ENCODE data around the gene CEMP1.

The CEMP1 gene

DNA sequence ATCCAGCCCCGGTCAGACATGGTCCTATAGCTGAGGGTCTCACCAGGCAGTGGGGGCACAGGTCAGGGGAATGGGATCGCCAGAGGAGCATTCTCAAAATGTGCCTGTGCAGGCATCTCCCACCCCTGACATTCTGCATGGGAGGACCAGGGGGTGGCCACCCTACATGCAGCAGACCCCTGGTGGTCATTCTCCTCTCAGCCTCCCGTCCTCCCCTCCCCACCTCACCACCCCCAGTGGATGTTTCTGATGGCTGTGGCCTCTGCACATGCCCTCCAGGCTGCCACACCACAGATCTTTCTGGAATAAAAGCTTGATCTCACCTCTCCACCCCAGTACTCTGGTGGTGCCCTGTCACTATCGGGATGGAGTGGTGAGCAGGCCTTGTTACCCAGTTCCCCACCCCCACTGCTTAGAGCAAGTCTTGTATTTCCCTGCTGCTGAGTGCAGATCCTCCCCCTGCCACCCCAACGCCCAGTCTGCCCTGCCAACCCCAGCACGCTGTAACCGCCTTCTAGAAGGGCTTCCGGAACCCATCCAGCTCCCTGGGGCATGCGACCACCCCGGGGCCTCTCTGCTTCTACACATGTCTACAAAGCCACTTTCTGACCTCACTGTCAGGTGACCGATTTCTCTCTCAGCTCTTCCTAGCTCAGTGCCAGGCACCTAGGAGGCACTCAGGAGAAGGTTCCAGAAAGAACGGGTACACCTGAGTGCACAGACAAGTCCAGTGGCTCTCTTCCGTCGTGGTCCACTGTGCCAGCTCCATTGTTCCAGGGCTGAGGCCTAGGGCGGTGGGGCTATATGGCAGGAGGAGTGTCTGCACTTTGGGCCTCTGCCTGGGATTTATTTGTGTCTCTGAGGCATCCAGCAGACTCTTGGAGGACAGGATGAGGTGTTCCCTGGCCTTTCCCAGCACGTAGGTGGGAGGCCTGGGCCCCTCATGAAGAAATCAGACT lies 47.0 kb downstream of the CEMP1 start:
- no peak for DNase-seq

DNA sequence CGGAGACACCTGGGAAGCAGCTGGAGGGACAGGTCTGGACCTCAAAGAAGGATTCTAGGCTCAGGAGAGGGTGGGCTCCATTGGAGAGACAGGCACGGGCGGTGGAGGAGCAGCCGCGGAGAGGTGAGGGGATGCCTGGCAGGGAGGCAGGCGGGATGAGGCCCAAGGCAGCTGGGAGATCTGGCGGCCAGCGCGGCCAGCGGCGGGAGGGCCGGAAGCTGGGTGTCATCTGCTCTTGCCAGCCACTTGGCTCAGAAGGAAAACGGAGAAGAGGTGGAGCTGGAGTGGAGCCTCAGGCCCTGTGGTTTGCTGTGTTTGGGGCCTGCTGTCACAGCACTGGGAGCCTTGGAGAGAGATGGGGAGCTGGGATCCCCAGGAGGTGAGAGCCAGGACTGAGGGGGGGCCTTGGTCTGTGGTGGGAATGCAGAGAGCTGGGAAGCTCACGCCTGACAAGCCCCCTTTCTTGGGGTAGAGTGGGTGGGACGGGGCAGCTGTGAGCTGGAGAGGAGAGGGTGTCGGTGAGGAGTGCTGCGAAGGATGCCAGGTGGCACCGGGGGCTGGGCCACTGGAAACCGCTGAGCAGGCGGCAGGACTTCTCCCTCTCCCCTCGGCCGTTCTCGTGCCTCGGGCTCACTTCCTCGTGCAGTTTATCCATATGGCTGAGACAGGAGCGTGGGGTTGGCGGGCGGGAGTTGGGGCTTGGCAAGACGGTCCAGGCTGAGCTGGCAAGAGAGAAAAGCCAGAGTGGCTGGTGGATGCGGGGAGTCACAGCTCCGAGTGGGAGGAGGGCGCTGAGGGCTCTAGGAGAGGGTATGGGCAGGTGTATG lies 48.3 kb downstream of the CEMP1 start:
- no peak for DNase-seq

DNA sequence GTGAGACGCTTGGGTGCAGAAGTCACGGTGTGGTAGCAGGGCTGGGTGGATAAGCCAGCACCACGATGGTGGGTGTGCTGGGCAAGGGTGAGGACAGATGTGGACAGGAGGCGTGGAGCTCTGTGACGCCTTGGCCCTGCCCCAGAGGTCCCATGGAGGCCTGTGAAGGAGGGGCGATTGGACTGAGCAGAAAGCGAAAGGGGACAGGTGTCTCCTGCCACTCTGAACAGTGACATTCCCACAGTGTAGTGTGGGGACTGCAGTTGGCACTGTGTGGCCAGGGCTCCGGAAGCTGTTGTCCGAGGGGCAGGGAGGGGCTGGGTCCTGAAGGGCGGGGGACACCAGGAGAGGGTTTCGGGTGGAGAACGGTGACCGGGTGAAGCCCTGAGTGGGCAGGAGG lies 49.0 kb downstream of the CEMP1 start:
- no peak for DNase-seq

DNA sequence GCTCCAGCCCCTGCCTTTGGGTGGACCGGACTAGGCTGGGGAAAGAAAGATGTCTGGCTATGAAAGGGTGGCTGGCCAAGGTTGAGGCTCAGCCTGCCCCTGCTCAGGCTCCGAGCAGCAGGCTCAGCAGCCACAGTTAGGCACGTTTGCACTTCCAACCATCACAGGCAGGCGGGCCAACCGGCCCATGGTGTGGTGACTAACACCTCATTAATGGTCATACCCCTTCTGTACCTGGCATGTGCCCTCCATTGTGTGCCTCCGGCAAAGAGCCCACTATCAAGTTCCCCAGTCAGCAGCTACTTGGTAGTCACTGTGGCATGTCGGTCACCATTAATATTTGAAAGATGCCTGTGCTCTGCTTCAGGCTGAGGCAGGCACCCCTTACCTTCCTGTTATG lies 49.5 kb downstream of the CEMP1 start:
- no peak for DNase-seq

DNA sequence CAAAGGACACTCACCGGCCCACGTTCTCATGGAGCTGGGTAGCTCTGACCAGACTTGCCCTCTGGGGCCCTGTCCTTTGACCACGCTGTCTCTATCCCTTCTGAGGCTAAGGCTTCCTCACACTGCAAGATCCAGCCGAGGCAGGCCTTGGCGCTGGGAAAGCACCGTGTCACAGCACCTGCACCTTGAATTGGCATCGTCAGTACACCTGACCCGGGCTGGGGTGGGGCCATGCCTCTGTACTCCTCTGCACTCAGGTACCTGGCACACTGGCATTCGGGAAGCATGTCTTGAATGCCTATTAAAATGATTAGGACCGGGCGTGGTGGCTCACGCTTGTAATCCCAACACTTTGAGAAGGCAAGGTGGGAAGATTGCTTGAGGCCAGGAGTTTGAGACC lies 50.3 kb downstream of the CEMP1 start:
- no peak for DNase-seq

Measured in stimulated activated naive CD4-positive, alpha-beta T cell treated with Interleukin-2 at 50 U/mL for 16 hours (primary cell).